ENCODE results near the gene HOXC9.
"Not testable (repeated sequence)": the region's sequence is repeated elsewhere in the genome, so short reads cannot be mapped to it uniquely, and the experiment has no call there.

HOXC9 gene

GRCh38 chr12:54040148-54040494, 40.2 kb downstream of the HOXC9 start:
- no peak for DNase-seq (ENCODE audit: low read depth)

DNA sequence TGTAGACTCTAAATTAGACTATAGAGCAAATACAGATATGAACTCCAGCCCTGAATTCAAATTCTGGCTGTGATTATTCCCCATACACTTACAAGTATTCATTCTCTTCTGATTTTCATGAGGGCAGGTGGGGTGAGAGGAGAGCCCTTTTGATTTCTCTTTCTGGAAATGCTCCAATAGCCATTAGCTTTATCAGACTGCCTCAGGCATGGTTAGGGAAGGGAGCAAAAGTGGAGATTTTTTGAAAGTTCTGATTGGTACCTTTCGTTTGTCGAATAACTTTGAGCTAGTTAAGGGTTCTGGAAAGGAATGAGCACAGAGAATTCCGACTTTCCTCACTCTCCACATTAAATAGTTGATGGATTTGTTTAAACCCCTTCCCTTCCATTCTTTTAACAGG, 40.7 kb downstream of the HOXC9 start:
- DNase-seq (ENCODE audit: low read depth): no peak

GRCh38 chr12:54041097-54041690, 41.2 kb downstream of the HOXC9 start:
- DNase-seq (ENCODE audit: low read depth): no peak

GRCh38 chr12:54042033-54042432, 42.1 kb downstream of the HOXC9 start:
- not testable (repeated sequence) for DNase-seq (ENCODE audit: low read depth)

- no peak for DNase-seq (ENCODE audit: low read depth)
Observed at GRCh38 chr12:54042970-54043853, 43.3 kb downstream of the HOXC9 start.

- DNase-seq (ENCODE audit: low read depth): no peak
Observed at GRCh38 chr12:54044425-54045103, 44.6 kb downstream of the HOXC9 start.

DNA sequence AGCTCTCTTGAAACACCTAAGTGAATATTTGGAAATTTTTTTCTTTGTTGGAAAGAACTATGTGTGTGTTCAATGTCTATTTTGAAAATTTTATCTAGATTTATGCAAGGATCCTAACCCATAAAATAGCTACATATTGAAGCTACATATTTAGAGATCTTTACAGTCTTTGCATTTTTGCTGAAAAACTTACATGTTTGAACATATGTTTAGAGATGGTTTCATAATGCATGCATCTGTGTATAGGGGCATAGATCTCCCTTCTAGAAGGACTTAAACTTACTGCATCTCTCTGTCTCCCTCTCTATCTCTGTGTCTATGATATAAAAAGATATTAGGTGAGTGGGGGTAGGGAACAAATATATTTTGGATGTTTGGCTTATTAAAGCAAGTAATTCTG, 45.4 kb downstream of the HOXC9 start:
- no peak for DNase-seq (ENCODE audit: low read depth)

- no peak for DNase-seq (ENCODE audit: low read depth)
Observed at GRCh38 chr12:54045868-54046521, 46.0 kb downstream of the HOXC9 start.

DNA sequence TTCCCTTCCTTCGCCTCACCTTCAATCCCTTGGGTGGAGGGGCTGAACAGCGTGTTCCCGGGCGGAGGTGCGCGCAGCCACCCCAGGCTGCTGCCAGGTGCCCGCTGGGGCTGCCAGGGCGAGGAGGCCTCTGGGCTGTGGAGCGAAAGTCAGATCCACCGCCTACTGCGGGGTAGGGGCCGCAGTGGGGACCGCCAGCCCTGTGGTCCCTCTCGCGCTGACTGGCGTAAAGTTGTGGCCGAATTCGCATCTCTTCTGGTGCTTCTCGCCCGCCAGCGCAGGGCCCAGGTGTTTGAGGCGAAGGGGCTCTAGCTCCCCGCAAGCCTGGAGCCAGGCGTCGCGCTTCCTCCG, 46.8 kb downstream of the HOXC9 start:
- no peak for DNase-seq (ENCODE audit: low read depth)

- DNase-seq (ENCODE audit: low read depth): no peak
Observed at GRCh38 chr12:54047160-54047963, 47.4 kb downstream of the HOXC9 start.

GRCh38 chr12:54047964-54048303, 48.0 kb downstream of the HOXC9 start:
- DNase-seq (ENCODE audit: low read depth): no peak

GRCh38 chr12:54048406-54049093, 48.6 kb downstream of the HOXC9 start:
- DNase-seq (ENCODE audit: low read depth): no peak

GRCh38 chr12:54049108-54049507, 49.1 kb downstream of the HOXC9 start:
- no peak for DNase-seq (ENCODE audit: low read depth)

DNA sequence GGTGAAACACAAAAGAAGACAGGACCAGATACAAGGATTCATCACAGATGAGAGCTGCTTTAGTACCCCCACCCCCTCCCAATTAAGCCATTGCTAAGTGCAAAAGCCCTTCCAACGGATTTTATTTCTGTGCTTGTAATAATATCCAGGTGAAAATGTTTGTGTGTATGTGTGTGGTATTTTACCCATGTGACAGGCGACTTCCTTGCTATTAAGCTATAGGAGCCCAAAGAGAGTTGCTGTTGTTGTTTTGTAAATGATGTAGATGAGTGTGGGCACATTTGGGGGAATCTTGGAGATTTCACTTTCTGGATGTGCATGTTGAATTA, 50.5 kb downstream of the HOXC9 start:
- DNase-seq (ENCODE audit: low read depth): no peak

DNA sequence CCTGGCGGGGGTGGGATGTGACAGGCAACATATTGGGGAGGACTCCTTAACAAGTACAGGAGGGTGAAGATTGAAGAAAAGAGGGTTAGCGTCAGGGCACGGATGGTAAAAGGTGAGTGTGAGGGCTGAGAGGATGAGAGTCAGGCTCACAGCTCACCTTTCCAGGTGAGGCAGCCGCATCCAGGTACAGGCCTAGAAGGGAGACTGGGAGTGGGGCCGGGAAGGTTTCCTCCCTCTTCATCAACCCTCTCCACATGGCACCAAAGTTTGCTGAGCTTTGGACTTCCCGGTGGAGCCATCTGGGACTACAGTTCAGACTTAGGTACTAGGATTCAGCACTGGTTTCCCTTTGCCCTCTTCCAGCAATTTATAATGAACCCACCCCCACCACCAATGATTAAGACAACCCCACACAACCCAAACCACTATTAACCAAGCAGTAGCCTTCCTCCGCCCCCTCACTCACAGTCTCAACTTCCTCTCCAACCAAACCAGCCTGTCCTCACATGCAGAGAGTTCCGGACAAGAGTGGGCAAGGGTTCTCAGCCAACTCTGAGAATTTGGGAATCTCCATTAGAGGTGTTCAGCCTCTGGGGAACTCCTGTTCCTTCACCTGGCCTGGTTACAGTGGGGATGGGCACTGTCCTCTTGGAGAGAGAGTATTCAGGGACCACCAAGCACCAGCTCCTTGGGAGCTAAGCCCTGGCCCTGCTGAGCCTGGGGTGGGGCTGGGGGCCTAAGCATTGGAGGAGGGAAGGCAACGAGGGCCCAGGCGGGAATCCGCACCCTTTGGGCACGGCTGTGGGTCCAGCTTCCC, 51.3 kb downstream of the HOXC9 start:
- DNase-seq (ENCODE audit: low read depth): no peak

GRCh38 chr12:54051874-54052437, 52.0 kb downstream of the HOXC9 start:
- DNase-seq (ENCODE audit: low read depth): no peak

DNA sequence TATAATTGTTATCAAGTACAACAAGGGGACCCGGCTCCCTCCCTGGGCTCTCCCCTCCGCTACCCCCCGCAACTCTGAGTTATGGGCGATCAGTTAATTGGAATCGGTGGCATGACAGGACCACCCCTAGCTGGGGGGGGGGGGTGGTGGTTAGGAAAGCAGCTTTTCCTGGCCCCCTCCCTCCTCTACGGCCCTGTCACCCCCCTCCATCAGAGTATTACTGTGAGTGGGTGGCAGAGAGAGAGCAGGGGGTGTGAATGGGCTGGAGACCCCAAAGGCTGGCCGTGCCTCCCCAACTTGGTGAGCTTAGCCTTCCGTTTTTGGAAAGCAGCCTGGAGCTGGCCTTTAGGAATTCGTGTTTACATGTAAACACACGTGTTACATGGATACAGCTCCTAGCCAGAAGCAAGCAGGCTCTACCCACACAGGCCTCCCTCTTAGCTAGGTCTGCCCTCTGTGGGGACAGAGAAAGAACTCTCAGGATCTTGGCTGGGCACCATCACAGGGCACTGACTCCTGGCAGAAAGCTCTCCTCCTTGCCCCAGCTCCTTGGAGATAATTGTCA, 52.6 kb downstream of the HOXC9 start:
- no peak for DNase-seq (ENCODE audit: low read depth)
